Activated CD4-positive, alpha-beta T cell treated with anti-CD3 and anti-CD28 coated beads for 48 hours (primary cell): ENCODE data around the gene ADAM10.

Experiments
- DNase-seq: peaks from one replicate; pipeline ENCODE4 v3.0.0-alpha.2; 2020

The ADAM10 gene

DNA sequence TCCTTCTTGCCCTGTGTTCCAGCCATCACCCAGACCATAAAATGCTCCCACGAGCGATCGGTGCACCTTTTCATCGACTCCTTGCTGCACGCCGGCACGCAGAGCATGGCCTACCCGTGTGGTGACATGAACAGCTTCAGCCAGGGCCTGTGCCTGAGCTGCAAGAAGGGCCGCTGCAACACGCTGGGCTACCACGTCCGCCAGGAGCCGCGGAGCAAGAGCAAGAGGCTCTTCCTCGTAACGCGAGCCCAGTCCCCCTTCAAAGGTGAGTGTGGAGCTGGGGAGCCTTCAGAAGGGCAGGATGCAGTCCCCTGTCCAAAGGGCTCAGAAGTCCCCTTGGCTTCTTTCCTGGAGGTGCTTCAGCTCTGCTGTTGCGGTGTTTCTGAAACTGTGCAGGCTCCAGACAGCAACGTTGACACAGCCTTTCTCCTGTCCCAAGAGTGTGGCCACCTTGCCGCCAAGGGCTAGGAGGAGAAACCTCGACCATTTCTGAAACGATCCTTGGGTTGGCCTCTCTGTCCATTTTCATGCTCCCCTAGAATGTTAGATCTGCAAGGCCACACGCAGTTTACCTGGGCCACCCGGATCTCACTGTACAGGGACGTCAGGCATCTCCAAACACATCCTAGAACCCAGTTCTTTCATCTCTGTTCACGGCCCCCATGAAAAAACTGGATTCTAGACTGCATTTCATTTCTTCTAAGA is 201.0 kb downstream of the ADAM10 start:
- no peak for DNase-seq

- DNase-seq = no peak
These were observed 201.7 kb downstream of the ADAM10 start for GRCh38 chr15:58547628-58548307.

GRCh38 chr15:58546635-58547627 is 202.6 kb downstream of the ADAM10 start:
- DNase-seq = no peak

DNA sequence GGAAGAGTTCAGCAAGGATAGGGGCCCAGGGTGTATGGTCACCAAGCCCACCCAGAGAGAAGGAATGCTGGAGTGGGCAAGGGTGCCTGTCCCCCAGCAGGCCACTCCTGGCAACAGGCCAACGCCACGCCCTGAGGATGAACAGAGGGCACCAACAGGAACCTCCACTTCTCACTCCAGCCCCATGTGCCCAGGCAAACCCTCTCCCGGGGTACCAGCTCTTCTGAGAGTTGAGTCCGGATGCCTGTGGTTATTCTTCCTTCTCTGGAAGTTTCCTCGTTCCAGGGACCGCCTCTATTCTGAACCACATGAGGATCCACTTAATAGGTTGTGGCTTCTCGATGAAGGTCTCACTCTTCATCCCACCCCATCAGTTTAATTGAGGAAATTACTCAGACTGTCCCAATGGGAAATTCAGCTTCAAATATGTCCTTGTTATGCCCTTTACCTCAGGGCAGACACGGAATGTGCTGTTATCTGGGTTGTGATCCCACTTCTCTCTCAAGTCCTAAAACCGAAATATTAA is 203.4 kb downstream of the ADAM10 start:
- DNase-seq = no peak

DNA sequence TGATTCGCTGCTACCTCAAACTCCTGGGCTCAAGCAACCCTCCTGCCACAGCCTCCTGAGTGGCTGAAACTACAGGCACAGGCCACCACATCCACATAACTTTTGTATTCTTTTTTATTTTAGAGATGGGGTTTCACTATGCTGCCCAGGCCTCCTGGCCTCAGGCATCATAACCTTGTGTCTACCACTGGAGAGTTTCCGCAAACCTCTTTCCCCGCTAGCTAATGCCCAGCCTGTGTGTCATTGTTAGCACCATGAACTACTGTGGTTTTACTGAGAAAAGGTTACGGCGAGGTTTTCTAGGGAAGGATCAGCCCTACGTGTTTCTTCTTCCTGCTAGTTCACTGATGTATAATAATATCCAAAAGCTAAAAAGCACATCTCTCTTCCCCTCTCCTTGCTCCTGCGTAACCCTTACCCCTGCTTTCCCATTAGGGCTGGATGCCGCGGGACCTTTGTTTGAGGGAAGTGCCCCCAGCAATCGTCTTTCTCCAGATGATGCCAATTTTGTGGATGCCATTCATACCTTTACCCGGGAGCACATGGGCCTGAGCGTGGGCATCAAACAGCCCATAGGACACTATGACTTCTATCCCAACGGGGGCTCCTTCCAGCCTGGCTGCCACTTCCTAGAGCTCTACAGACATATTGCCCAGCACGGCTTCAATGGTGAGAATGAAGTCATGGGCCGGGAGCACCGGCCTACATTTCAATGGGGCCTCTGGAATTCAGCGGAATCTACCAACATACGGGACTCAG is 204.0 kb downstream of the ADAM10 start:
- DNase-seq = peak; percentile 59

DNA sequence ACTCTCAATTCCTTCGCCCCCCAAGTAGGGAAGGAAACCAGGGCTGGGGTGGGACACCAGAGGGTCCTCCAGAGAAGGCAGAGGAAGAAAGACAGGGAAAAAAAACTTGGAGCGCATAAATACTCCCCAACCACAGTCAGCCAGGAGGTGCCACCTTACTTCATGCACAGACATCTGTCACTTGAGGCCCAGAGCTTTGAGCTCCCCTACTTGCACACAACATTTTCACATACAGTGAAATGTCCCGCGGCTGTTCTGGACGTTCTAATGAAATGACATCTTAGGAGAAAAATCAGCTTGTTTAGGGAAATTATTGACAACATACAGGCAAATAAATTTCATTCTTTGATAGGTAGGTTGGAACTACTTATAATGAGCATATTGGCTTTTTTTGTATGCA is 204.8 kb downstream of the ADAM10 start:
- no peak for DNase-seq

DNA sequence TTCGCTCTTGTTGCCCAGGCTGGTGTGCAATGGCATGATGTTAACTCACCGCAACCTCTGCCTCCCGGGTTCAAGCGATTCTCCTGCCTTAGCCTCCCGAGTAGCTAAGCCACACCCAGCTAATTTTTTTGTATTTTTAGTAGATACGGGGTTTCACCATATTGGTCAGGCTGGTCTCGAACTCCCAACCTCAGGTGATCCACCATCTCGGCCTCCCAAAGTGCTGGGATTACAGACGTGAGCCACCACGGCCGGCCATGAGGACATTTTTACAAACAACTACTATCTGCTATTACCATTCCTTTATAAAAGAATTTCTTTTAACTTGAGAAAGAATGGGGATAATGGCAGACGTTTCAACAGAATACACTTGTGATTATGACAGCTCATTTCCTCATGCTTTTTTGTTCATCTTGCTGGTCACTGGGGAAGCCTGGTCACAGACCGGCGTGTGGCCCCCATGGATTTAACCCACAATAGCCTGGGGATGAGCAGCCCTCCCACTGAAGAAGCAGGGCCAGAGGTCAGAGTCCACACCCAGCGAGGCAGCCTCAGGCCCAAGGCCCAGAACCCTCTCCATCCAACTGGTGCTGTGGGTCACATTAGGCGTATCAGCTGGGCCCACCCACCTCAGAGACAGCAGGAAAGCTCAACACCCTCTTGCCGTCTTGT is 205.7 kb downstream of the ADAM10 start:
- no peak for DNase-seq

DNA sequence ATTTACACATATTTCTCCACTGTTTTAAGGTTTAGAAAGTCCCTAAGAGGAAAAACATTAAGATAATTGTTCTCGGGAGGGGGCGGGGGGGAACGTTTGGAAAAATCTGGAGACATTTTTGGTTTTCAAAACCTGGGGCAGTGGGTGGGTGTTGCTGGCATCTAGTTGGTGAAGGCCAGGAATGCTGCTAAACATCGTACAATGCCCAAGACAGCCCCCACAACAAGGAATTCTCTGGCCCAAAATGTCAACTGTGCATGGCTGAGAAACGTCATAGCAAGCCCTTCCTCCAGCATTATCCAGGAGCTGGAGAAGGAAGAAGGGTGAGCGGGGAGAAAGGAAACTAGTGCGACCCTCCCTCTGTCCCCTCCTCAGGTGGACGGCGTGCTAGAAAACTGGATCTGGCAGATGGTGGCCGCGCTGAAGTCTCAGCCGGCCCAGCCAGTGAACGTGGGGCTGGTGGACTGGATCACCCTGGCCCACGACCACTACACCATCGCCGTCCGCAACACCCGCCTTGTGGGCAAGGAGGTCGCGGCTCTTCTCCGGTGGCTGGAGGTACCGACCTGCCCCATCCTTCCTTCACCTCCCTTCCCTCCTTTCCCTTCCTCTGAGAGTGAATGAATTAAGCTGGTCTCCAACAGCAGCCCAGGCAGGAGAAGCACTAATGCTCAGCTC is 208.0 kb downstream of the ADAM10 start:
- DNase-seq = no peak

DNA sequence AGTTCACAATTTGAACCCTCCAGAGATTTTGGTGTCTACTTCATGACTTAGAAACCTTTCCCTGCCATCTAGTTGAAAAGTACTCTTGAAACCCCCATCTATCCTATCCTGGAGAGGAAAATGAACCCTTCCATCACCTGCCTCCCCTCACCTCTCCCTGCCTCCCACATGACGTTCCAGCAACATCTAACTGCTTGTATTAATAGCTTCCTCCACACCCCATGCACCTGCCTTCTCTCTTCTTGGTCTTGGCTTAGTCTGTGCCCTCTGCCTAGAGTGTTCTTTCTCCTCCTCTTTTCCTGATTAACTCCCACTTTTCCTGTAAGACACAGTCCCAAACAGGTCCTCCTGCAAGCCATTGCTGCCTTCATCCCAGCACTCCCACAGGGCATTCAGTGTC is 210.0 kb downstream of the ADAM10 start:
- no peak for DNase-seq

GRCh38 chr15:58538901-58539300 is 210.6 kb downstream of the ADAM10 start:
- no peak for DNase-seq
